Adipocyte (in vitro differentiated cells): ENCODE results near the gene TPX2.
"Not testable (repeated sequence)": the region's sequence is repeated elsewhere in the genome, so short reads cannot be mapped to it uniquely, and the experiment has no call there.

Source experiments
- DNase-seq: peaks from one replicate; pipeline ENCODE4 v3.0.0-alpha.2; 2015; ENCODE audit warnings: low read depth
- H3K27me3 ChIP-seq: replicated peaks from 2 replicates; pipeline ENCODE4 v1.7.0; 2013; ENCODE audit warnings: mild to moderate bottlenecking, low read length, moderate library complexity; ENCODE audit not compliant: control insufficient read depth, insufficient read depth
- H3K36me3 ChIP-seq: 2 replicates; pipeline ENCODE4 v1.7.0; 2013; ENCODE audit warnings: low read length, mild to moderate bottlenecking, moderate library complexity; ENCODE audit not compliant: control insufficient read depth, insufficient read depth, severe bottlenecking
- H3K4me1 ChIP-seq: 2 replicates; pipeline ENCODE4 v1.7.0; 2013; ENCODE audit warnings: mild to moderate bottlenecking, low read length, moderate library complexity; ENCODE audit not compliant: control insufficient read depth, insufficient read depth
- H3K4me3 ChIP-seq: 2 replicates; pipeline ENCODE4 v1.7.0; 2013; ENCODE audit warnings: mild to moderate bottlenecking, low read length, moderate library complexity
- H3K9ac ChIP-seq: 2 replicates; pipeline ENCODE4 v1.7.0; 2013; ENCODE audit warnings: mild to moderate bottlenecking, low read length, moderate library complexity
- H3K9me3 ChIP-seq: 2 replicates; pipeline ENCODE4 v1.7.0; 2013; ENCODE audit warnings: mild to moderate bottlenecking, low read length, moderate library complexity; ENCODE audit not compliant: control insufficient read depth

TPX2 gene

GRCh38 chr20:31723319-31724078 lies 15.6 kb upstream of the TPX2 start:
- H3K4me1 ChIP-seq = peaks cover 32% of the 10 kb centered on the region
- no peaks in the 10 kb centered on the region for H3K27me3 ChIP-seq
- no peaks in the 10 kb centered on the region for H3K9me3 ChIP-seq
- H3K9ac ChIP-seq = peak overlapping the region; percentile 98
- DNase-seq = peak; percentile 98
- peaks cover 15% of the 10 kb centered on the region for H3K36me3 ChIP-seq
- peak overlapping the region; percentile 83 for H3K4me3 ChIP-seq

GRCh38 chr20:31731321-31731717 lies 7.8 kb upstream of the TPX2 start:
- no peak overlapping the region for H3K4me3 ChIP-seq
- no peaks in the 10 kb centered on the region for H3K27me3 ChIP-seq
- no peak for DNase-seq
- peaks cover 13% of the 10 kb centered on the region for H3K4me1 ChIP-seq
- no peaks in the 10 kb centered on the region for H3K9me3 ChIP-seq
- no peaks in the 10 kb centered on the region for H3K36me3 ChIP-seq
- no peak overlapping the region for H3K9ac ChIP-seq

- no peaks in the 10 kb centered on the region for H3K27me3 ChIP-seq
- no peak for DNase-seq
Observed at GRCh38 chr20:31739550-31739977, 474 bp downstream of the TPX2 start.

GRCh38 chr20:31740208-31740607 lies 1.1 kb downstream of the TPX2 start:
- H3K9me3 ChIP-seq = no peaks in the 10 kb centered on the region
- no peaks in the 10 kb centered on the region for H3K36me3 ChIP-seq
- H3K9ac ChIP-seq = peak overlapping the region; percentile 88
- peaks cover 21% of the 10 kb centered on the region for H3K4me1 ChIP-seq
- DNase-seq = peak; percentile 60
- no peaks in the 10 kb centered on the region for H3K27me3 ChIP-seq
- peak overlapping the region; percentile 94 for H3K4me3 ChIP-seq

More at GRCh38 chr20:31739550-31739977, 474 bp downstream of the TPX2 start:
- Histone ChIP-seq H3K9me3 (no peaks in the 10 kb centered on the region), H3K36me3 (no peaks in the 10 kb centered on the region), H3K9ac (peak overlapping the region; percentile 88), H3K4me1 (peaks cover 21% of the 10 kb centered on the region), H3K4me3 (peak overlapping the region; percentile 94)

GRCh38 chr20:31740656-31741323 lies 1.7 kb downstream of the TPX2 start:
- no peak overlapping the region for H3K9ac ChIP-seq
- no peaks in the 10 kb centered on the region for H3K36me3 ChIP-seq
- no peaks in the 10 kb centered on the region for H3K27me3 ChIP-seq
- no peaks in the 10 kb centered on the region for H3K9me3 ChIP-seq
- DNase-seq = no peak
- H3K4me3 ChIP-seq = peak overlapping the region; percentile 94
- peaks cover 24% of the 10 kb centered on the region for H3K4me1 ChIP-seq

- H3K4me3 ChIP-seq = no peak overlapping the region
- H3K9ac ChIP-seq = no peak overlapping the region
- peaks cover 32% of the 10 kb centered on the region for H3K4me1 ChIP-seq
- no peaks in the 10 kb centered on the region for H3K9me3 ChIP-seq
- no peak for DNase-seq
- no peaks in the 10 kb centered on the region for H3K27me3 ChIP-seq
- no peaks in the 10 kb centered on the region for H3K36me3 ChIP-seq
Observed at GRCh38 chr20:31746068-31746878, 7.2 kb downstream of the TPX2 start.

GRCh38 chr20:31747028-31747427 lies 7.9 kb downstream of the TPX2 start:
- H3K27me3 ChIP-seq, H3K9ac ChIP-seq, DNase-seq, H3K36me3 ChIP-seq, H3K4me3 ChIP-seq, H3K9me3 ChIP-seq: not testable (repeated sequence)
- peaks cover 34% of the 10 kb centered on the region for H3K4me1 ChIP-seq

GRCh38 chr20:31747640-31748039 lies 8.6 kb downstream of the TPX2 start:
- peak overlapping the region; percentile 48 for H3K9ac ChIP-seq
- no peak overlapping the region for H3K4me3 ChIP-seq
- H3K9me3 ChIP-seq = no peaks in the 10 kb centered on the region
- no peaks in the 10 kb centered on the region for H3K27me3 ChIP-seq
- peaks cover 34% of the 10 kb centered on the region for H3K4me1 ChIP-seq
- no peak for DNase-seq
- H3K36me3 ChIP-seq = no peaks in the 10 kb centered on the region

- H3K27me3 ChIP-seq = no peaks in the 10 kb centered on the region
- H3K4me3 ChIP-seq = no peak overlapping the region
- DNase-seq = no peak
- H3K9ac ChIP-seq = no peak overlapping the region
- H3K36me3 ChIP-seq = no peaks in the 10 kb centered on the region
- H3K4me1 ChIP-seq = peaks cover 34% of the 10 kb centered on the region
- no peaks in the 10 kb centered on the region for H3K9me3 ChIP-seq
Observed at GRCh38 chr20:31749223-31749622, 10.1 kb downstream of the TPX2 start.

GRCh38 chr20:31751126-31751525 lies 12.0 kb downstream of the TPX2 start:
- Histone ChIP-seq H3K9ac (no peak overlapping the region), H3K27me3 (no peaks in the 10 kb centered on the region), H3K4me1 (peaks cover 28% of the 10 kb centered on the region), H3K36me3 (no peaks in the 10 kb centered on the region), H3K9me3 (no peaks in the 10 kb centered on the region), H3K4me3 (no peak overlapping the region)
- peak; percentile 79 for DNase-seq

GRCh38 chr20:31757254-31757653 lies 18.2 kb downstream of the TPX2 start:
- Histone ChIP-seq H3K36me3 (no peaks in the 10 kb centered on the region), H3K4me1 (no peaks in the 10 kb centered on the region), H3K27me3 (no peaks in the 10 kb centered on the region), H3K9ac (no peak overlapping the region), H3K9me3 (no peaks in the 10 kb centered on the region), H3K4me3 (no peak overlapping the region)
- no peak for DNase-seq
